ENCODE results near the gene PIGR. TPM values are rescaled to one million over a fixed set of nuclear protein-coding genes. Genes with fewer than 3 reads are reported as not detected.

Gene PIGR
- not detected in 2 replicates for total RNA-seq

DNA sequence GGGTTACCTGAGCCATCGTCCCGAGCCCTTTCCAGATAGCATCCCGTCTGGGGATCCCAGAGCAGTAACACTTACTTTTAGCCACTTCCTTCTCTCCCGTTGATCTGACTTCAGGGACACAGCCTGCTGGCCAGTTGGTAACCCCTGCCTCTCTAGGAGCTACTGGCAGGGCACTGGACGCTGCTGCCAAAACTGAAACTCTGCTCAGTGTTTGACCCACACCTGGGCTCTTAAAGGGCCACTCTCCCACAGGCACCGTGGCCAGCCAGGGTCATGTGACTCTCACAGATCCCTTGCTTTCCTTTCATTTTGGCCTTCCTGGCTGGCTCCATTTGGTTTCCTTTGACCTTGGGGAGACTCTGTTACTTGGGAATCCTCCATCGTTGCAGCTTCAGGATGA is at the start of gene PIGR:
Gene PIGR (minus strand): TSS at position 206 of the 400 bp plus-strand sequence. CDS start 5,935 bp downstream, outside the sequence.

DNA sequence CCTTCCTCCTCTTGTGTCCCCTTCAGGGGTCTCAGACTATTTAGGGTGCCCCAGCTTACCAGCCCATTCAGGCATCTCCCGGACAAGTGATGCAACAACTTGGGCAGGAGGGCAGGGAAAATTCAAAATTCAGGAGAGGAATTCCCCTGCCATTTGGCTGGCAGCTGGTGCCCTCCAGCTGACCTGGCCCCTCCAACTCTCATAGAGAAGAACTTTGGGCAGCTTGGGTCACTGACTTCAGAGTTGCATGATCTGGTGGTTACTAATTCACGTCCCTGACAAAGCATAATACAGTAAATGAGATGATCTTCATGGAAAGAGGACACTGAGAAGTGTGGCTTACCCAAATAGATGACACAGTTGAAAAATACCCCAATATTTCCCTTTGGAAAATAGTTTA is 24.2 kb upstream of the PIGR start, which contains the start of gene FCAMR:
Gene FCAMR (minus strand): TSS at position 15 of the 400 bp plus-strand sequence. CDS start 335 bp downstream, outside the sequence.

DNA sequence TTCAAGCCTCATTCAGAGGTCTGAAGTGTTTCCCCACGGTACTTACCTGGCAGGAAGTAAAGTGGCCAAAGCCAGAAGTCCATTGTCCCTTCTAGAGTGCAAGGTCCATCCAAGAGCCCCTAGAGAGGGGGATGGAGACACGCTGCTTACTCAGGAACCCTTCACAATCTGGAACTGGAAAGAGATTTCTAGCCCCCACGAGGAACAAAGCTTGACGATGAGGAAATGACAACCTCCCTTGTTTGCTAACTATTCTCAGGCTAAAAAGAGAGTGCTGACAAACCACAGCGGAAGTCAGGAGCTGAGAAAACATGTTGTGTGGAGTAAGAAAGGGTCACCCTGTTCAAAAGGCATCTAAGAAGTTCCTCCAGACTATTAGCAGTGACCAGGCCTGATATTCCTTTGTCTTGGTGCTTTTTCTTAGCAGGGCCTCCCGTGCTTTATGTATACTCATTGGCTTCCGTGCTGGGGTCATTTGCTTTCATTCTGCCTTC is 24.4 kb downstream of the PIGR start, which contains the start of gene FCMR:
Gene FCMR (minus strand): TSS at position 170 of the 494 bp plus-strand sequence. CDS start 87 bp downstream, at position 83.

GRCh38 chr1:206897175-206897574 is 49.1 kb downstream of the PIGR start, which contains the start of gene IL24:
IL24 (plus strand) TSS chr1:206897443; CDS start chr1:206897833, 390 bp downstream.

Other genes with a start within 250 kb of the PIGR start
- gene IL19, start 175.7 kb downstream of the PIGR start, total RNA-seq: not detected in 2 replicates
- 0.13 TPM in 1 of 2 replicates, not detected in the other for gene IL10, start 174.0 kb downstream of the PIGR start, total RNA-seq
- gene IL20, start 80.8 kb downstream of the PIGR start, total RNA-seq: not detected in 2 replicates
- not detected in 2 replicates for gene IL24, start 49.0 kb downstream of the PIGR start, total RNA-seq
- 0.12 TPM in 1 of 2 replicates, not detected in the other for gene FCMR, start 24.5 kb downstream of the PIGR start, total RNA-seq
- not detected in 2 replicates for gene FCAMR, start 24.0 kb upstream of the PIGR start, total RNA-seq
- gene C1orf116, start 86.3 kb upstream of the PIGR start, total RNA-seq: under 0.01 TPM in 1 of 2 replicates, not detected in the other
- gene YOD1, start 104.7 kb upstream of the PIGR start, total RNA-seq: 5.4 and 6.2 TPM in 2 replicates
- gene PFKFB2, start 106.8 kb upstream of the PIGR start, total RNA-seq: 8.3 and 10.3 TPM in 2 replicates
- gene C4BPB, start 142.4 kb upstream of the PIGR start, total RNA-seq: not detected in 2 replicates
- not detected in 2 replicates for gene C4BPA, start 157.8 kb upstream of the PIGR start, total RNA-seq

Data from aortic smooth muscle cell (primary cell).